Left ventricle myocardium inferior (tissue), 1 donor: Measurements from ENCODE around the gene PERP. TPM values are rescaled to one million over a fixed set of nuclear protein-coding genes. Genes with fewer than 3 reads are reported as not detected.

Source experiments
- DNase-seq: peaks from one replicate; pipeline ENCODE4 v3.0.0-alpha.2; 2020
- H3K27ac ChIP-seq: fragments of 200-600 bp; replicated peaks from 2 replicates; pipeline ENCODE4 v1.8.0; 2021
- H3K27me3 ChIP-seq: fragments of 200-600 bp; 2 replicates; pipeline ENCODE4 v1.8.0; 2021; ENCODE audit warnings: low read depth
- H3K36me3 ChIP-seq: fragments of 200-600 bp; 2 replicates; pipeline ENCODE4 v1.8.0; 2021
- H3K4me1 ChIP-seq: fragments of 200-600 bp; 2 replicates; pipeline ENCODE4 v1.8.0; 2021
- H3K4me3 ChIP-seq: fragments of 200-600 bp; 2 replicates; pipeline ENCODE4 v1.8.0; 2021; ENCODE audit warnings: mild to moderate bottlenecking, moderate library complexity
- H3K9me3 ChIP-seq: fragments of 200-600 bp; replicated peaks from 2 replicates; pipeline ENCODE4 v1.8.0; 2021
- intact Hi-C: fragments of 100-400 bp; cut with micrococcal nuclease; formaldehyde crosslinking; loops from one replicate; pipeline ENCODE4 v1.11.0; 2022
- total RNA-seq: library from RNA; stranded (reverse); fragmentation: NEBNext Ultra II Directional; extraction: Animal tissue kit (Norgen Biotek cat#: 25700); gene quantifications from one replicate; pipeline ENCODE4 v1.2.1, GENCODE V29; 2021
- TF ChIP-seq, protein P1 (sequence below): fragments of 200-600 bp; IDR thresholded peaks from 2 replicates; pipeline ENCODE4 v1.8.0; 2021; ENCODE audit warnings: antibody characterized with exemption, mild to moderate bottlenecking, borderline replicate concordance
- donor health status: DM: no; HTN: yes; CAD: no; lungs with severe emphysema.

The PERP gene
- total RNA-seq, 1 donor from 2014 or later, result 53.9 TPM

GRCh38 chr6:138105446-138105845, 1.8 kb downstream of the PERP start:
- no peaks in the 10 kb centered on the region for H3K9me3 ChIP-seq
- H3K27me3 ChIP-seq, result peaks cover 33% of the 10 kb centered on the region
- H3K27ac ChIP-seq, result peak overlapping the region; percentile 90
- no peak for DNase-seq
- H3K4me1 ChIP-seq, result peaks cover 28% of the 10 kb centered on the region
- intact Hi-C loops, result loop anchor here (5.0 kb wide), 1 partner anchor 398 kb away; no protein-coding TSS in a partner anchor
- TF ChIP-seq, protein P1, sequence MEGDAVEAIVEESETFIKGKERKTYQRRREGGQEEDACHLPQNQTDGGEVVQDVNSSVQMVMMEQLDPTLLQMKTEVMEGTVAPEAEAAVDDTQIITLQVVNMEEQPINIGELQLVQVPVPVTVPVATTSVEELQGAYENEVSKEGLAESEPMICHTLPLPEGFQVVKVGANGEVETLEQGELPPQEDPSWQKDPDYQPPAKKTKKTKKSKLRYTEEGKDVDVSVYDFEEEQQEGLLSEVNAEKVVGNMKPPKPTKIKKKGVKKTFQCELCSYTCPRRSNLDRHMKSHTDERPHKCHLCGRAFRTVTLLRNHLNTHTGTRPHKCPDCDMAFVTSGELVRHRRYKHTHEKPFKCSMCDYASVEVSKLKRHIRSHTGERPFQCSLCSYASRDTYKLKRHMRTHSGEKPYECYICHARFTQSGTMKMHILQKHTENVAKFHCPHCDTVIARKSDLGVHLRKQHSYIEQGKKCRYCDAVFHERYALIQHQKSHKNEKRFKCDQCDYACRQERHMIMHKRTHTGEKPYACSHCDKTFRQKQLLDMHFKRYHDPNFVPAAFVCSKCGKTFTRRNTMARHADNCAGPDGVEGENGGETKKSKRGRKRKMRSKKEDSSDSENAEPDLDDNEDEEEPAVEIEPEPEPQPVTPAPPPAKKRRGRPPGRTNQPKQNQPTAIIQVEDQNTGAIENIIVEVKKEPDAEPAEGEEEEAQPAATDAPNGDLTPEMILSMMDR, result no peak
- no peaks in the 10 kb centered on the region for H3K36me3 ChIP-seq
- H3K4me3 ChIP-seq, result peak overlapping the region; percentile 83

GRCh38 chr6:138104618-138105213, 2.5 kb downstream of the PERP start:
- intact Hi-C loops, result loop anchor here (5.0 kb wide), 1 partner anchor 397 kb away; no protein-coding TSS in a partner anchor
- Histone ChIP-seq H3K4me1 (peaks cover 33% of the 10 kb centered on the region), H3K36me3 (no peaks in the 10 kb centered on the region), H3K27ac (peak overlapping the region; percentile 90), H3K27me3 (peaks cover 33% of the 10 kb centered on the region), H3K9me3 (no peaks in the 10 kb centered on the region), H3K4me3 (peak overlapping the region; percentile 83)
- TF ChIP-seq, protein P1, result no peak
- no peak for DNase-seq

DNA sequence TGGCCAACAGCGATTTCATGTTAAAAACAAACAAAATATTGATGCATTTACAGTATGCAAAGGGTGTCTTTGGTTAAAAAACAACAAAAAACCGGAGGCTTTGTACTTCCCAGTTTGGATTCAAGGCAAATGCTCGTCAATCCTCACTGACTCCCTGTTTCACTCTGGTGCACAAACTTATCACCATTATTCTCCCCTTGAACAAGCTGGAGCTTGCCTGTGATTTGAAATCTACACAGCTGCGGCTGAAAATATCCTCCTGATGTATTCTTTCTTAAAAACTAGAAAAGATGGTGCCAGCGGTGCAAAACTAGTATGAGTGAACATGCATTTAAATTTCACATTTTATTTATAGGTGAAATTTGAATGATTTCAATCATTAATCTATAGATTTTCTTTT, 3.3 kb downstream of the PERP start:
- H3K4me1 ChIP-seq, result peaks cover 33% of the 10 kb centered on the region
- TF ChIP-seq, protein P1, result no peak
- DNase-seq, result no peak
- intact Hi-C loops, result no loop called here
- no peaks in the 10 kb centered on the region for H3K36me3 ChIP-seq
- H3K9me3 ChIP-seq, result no peaks in the 10 kb centered on the region
- peak overlapping the region; percentile 83 for H3K4me3 ChIP-seq
- H3K27me3 ChIP-seq, result peaks cover 33% of the 10 kb centered on the region
- H3K27ac ChIP-seq, result peak overlapping the region; percentile 90

GRCh38 chr6:138101946-138102731, 5.1 kb downstream of the PERP start:
- Histone ChIP-seq H3K27ac (peak overlapping the region; percentile 90), H3K4me3 (peak overlapping the region; percentile 57), H3K4me1 (peaks cover 15% of the 10 kb centered on the region), H3K9me3 (peaks cover 7% of the 10 kb centered on the region), H3K36me3 (no peaks in the 10 kb centered on the region), H3K27me3 (peaks cover 22% of the 10 kb centered on the region)
- intact Hi-C loops, result no loop called here
- TF ChIP-seq, protein P1, result no peak
- DNase-seq, result no peak

DNA sequence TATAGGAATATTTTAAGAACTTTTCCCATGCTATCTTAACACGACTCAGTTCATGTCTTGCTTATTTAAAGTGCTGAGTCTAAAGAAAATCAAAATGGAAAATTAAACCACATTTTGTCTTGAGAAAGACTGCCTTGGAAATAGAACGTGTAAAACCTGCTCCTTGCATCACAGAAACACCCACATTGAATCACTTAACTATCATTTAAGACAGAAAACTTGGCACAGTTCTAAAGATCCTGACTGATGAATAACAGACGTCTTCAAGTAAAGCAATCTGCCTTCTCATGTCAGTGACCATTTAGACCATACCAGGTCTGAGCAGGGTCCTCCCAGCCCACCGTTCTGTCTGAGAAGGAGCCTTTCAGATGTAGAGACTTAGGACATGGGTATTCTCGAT, 7.4 kb downstream of the PERP start:
- intact Hi-C loops, result no loop called here
- H3K27me3 ChIP-seq, result peaks cover 4% of the 10 kb centered on the region
- TF ChIP-seq, protein P1, result no peak
- no peak for DNase-seq
- no peak overlapping the region for H3K27ac ChIP-seq
- H3K4me1 ChIP-seq, result peaks cover 9% of the 10 kb centered on the region
- H3K36me3 ChIP-seq, result peaks cover 15% of the 10 kb centered on the region
- H3K9me3 ChIP-seq, result peaks cover 7% of the 10 kb centered on the region
- peak overlapping the region; percentile 57 for H3K4me3 ChIP-seq
